CD4-positive, alpha-beta T cell treated with Interleukin-6 at 100 ng/mL for 8 hours (primary cell): Measurements from ENCODE around the gene DTYMK.
A peak's percentile ranks its signal among the peaks of the same experiment; 100 is the strongest.

ENCODE experiments used
- DNase-seq: peaks from one replicate; pipeline ENCODE4 v3.0.0-alpha.2; 2020; ENCODE audit warnings: mixed read lengths, low spot score

The DTYMK gene

DNA sequence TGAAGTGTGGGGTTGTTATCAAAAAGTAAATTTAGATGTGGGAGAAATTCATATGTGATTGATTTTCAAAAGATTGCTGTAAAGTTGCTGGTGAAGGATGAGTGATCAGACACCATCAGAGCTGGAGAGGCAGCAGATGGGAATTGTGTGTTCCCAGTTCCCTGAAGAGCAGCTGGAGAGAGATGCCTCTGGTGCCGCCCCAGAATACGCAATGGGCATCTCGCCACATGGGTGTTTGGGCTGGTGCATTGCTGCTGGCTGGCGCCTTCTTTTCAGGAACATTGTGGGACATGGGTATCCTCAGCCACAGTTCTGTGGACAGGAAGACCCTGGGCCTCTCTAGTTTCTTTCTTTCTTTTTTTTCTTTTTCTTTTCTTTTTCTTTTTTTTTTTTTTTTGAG, 37.2 kb downstream of the DTYMK start:
- no peak for DNase-seq

DNA sequence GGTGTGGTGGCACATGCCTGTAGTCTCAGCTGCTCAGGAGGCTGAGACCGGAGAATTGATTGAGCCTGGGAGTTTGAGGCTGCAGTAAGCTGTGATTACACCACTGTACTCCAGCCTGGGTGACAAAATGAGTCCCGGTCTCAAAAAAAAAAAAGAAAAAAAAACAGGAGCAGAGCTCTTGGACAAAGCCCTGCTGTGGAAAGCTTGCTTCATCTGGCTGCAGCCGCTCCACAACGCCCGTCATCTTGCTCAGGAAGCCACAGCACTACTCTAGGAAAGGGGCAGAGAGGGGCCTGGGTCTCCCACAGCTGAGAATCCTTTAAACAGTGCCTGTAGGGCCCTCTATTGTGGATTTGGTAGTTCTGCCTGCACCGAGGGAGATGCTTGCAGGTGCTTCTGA, 38.2 kb downstream of the DTYMK start:
- no peak for DNase-seq

DNA sequence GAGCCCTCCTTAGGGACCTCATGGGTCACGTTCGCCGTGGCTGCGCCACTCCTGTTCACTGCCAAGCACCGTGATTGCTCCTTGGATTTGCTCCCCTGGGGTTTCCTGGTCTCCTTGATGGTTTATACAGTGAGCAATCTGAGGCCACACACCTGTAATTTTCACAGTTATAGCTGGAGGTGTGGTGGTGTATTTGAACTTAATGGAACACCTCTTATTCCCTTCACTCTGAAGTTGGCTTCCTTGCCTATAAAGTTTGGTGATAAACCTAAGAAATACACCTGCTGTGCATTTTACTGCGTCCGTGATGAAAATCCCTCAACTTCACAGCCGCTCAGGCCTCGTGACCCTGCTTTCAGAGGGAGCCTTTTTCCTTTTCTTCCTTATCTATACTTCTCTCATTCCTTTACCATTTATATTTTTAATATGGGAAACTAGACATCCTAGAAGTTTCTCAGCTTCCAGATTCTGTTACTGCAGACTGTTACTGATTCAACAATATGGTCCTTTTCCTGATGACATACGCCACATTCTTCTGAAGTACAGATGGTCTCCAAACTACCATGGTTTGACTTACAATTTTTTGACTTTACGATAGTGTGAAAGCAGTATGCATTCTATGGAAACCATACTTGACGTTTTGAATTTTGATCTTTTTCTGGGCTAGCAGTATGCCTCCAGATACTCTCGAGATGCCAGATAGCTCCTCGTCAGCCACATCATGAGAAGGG, 40.5 kb downstream of the DTYMK start:
- DNase-seq = no peak

DNA sequence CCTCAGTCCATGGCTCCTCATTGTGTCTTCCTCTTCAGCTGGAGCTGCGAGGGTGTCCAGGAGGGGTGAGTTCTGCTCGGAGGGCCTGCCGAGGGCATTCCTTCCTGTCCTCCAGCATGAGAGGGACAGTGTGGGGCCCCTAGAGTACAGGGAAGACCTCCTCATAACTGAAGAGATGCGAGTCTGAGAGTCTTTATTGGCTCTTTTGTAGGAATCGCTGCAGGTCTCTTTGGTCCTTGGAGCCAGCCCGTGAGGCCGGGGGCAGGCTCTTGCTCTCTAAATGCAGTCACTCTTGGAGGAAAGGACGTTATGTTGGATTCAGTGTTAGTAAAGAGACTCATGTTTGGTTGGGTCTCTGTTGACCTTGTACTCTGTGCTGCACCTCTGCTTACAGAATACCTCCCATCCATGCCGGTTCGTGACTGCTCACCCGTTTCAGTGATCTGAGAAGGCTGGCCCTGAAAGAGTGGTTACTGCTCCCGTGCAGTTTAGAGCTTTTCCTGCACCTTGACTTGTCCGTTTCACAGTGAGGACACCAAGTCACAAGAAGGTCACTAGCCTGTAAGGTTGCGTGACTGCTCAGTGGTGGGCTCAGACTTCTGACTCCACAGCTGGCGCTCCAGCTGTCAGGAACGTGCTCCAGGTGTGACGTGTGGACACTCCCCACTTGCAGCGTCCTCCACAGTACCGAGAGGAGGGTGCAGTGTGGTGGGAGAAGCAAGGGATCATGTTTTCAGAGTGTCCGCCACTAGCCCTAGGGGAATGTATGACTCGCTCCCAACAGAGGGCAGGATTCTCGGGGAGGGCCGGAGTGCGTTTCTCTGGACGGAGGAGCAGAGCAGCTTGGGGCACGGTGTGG, 41.3 kb downstream of the DTYMK start:
- DNase-seq = no peak

DNA sequence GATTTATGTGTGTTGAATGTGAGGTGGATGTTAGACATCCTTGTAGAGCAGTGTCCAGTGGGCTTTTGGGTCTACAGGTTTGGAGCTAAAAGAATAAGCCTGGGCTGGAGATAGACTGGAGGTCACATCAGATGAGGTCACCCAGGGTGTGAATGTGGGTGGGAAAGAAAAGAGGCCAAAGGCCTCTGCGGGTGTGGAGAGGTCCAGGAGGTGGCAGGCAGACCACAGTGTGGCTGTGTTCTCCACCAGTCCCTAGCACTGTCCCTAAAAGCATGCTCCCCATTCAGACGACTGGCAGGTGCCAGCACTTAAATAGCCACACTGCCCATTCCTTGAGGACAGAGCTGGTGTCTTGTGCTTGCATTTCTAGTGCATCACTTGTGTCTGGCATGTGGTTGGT, 45.0 kb downstream of the DTYMK start:
- no peak for DNase-seq

DNA sequence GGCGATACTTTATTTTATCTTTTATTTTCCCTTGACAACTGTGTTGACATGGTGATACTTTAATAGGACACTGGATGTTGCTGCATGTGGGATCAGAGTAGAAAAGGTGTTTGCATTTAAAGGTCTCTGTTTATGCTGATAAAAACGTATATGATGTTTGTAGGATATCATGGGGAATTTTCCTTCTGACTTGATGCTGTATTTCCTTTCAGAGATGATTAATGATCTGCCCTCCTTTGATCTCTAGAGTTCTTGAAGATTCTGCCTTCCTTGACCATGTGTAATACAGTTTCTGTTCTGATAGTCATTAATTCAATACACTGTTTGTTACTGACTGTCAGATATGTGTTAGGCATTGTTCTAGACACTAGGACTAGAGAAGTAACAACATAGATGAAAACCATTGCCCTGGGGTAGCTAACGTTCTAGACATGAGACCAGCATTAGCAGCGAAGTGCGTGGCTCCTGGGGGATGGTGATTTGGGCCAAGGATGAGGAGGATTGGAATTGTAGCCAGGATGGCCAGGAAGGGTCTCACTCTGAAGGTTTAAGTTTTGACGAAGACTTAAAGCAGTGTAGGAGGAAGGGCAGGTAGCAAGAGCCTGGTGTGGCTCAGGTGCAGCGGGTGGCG, 46.3 kb downstream of the DTYMK start:
- DNase-seq = no peak

DNA sequence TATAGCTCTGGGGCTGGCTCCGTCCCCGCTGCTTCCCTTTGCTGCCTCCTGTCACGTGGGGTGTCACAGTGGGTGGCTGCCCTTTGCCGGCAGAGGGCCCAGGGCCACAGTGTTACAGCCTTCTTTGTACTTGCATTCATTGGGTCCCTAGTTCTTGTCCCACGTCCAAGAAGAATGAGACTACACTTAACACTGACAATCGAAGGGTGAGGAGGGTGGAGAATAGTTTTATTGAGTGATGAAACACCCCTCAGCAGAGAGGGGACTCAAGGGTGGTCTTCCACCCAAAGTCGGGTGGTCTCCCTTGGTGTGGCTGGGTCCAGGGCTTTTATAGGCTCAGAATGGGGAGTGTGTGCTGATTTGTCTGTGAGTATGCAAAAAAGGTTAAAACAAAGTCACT, 47.2 kb downstream of the DTYMK start:
- no peak for DNase-seq

DNA sequence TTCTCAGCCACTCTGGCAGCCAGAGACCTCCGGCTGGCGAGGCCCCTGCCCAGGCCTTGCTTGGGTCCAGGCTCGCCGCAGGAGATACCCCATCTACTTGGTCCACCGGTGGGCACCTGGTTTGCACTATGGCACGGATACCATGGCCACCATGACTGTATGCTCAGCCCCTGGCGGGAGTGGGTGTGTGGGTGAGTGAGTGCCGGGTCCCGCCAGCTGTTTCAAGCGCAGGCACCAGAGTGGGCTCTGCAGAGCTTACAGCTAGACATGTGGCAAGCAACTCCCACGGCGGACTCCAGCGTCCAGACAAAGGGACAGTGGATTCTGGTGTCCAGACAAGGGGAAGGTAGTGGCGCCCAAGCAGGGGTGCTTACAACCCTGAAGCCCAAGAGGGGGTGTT, 47.7 kb downstream of the DTYMK start:
- no peak for DNase-seq

DNA sequence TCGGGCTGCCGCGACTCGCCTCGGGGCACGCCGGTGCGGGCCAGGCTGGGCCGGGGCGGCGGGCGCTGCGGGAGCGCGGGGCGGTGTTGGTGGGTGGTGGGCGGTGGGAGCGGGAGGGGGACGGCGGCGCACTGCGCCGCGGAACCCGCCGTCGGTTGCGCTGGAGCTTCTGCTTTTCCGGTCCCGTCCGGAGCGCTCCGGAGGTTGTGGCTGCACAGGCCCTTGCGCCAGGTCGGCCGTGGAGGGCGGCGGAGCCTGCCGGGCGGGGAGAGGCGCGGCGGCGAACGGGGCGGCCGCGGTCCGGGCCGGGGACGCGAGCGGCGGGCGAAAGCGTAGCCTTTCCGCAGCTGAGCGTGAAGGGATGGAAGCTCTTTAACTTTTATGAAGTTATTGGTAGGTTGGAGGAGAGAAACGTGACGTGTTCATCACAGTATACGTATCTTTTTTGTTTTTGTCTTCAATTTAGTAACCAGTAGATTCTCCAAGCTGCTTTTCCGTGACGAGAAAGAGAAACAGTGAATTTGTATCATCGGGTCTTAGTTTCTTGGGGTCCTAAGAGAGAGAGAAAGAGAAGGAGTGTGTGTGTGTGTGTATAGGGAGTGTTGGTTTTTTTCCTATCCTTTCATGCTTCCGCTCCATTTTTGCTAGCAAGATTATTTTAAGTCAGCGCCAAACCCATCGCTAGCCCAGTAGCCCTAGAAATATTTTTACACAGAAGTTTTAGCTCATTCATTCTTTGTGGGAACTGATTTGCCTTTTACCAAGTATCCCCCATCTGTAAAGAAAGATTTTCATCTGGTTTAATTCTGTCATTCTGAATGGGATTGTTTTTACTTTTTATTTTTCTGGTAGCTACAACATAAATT, 48.6 kb downstream of the DTYMK start:
- no peak for DNase-seq

DNA sequence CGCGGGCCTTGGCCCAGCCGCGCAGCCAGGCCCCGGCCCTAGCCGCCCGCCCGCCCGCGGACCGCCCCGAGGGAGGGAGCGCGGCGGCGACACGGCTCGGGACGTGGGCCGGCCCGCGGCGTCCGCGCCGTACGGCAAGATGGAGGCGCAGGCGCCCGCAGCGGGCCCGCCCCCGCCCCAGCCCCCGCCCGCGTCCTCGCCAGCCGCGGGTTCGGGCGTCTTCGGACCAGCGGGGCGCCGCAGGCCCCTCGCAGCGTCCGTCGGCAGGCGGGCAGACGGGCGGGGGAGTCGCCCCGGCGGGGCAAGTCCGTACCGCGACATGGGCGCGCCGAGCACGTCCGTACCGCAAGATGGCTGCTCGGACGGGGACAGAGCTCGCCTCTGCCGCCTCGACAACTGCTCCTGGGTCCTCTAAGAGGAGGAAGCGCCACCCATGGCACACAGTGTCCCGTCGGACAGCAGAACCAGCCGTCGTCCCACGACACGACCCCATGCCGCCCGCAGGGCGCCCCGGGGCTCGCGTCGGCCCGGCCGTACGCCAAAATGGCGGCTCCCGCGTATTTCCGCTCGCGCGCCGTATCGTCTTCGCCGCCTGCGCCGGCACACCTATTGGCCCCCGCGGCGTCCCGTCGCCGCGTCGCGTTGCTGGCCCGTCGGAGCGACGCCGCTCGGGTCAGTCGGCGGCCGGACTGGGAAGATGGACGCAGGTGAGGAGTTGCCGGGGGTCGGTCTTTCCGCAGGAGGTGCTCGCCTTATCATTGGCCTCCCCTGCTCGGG, 49.4 kb downstream of the DTYMK start, which contains the start of the genes ATG4B and THAP4:
TSS of gene ATG4B (plus strand) at position 676 of the 777 bp plus-strand sequence. CDS start at position 698, 22 bp downstream.
TSS of gene THAP4 (minus strand) at position 141 of the 777 bp plus-strand sequence. CDS start 141 bp downstream, outside the sequence.
- peak; percentile 58 for DNase-seq

DNA sequence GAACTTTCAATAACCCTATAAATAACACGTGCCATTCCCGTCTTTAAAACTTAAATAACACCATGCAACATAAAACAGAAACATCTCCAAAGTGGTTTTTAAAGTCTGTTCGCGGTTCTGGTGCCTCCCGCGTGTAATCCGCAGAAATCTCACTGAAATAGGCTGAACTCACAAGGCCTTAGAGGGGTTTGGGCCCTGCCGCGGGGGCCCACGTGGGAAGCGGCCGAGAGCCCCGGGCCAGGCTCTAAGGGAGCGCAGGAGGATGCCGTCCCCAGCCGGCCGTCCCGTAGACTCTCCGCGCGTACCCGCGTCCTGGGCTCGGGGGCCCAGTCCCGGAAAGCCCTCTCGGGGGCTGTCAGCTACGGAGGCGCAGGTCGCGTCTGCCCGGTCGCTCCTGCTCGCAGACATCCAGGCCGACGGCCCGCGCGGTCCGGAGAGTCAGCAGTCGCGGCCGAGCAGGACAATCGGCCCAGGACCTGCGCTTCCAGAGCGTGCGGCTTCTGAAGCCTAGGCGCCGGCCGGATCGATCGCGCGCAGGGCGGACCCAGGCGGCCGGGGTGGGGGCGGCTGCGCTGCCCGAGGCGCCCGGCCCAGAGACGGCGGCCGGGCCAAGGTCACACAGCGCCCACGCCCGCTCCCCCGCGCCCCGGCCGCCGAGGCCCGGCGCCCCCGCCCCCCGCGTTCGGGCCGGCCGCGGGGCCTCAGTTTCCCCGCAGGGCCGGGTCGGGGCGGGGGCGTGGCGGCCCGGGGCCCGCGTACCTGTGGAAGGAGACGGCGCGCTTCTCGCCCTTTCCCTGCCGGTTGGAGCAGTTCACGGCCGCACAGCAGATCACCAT, 50.2 kb downstream of the DTYMK start:
- no peak for DNase-seq

DNA sequence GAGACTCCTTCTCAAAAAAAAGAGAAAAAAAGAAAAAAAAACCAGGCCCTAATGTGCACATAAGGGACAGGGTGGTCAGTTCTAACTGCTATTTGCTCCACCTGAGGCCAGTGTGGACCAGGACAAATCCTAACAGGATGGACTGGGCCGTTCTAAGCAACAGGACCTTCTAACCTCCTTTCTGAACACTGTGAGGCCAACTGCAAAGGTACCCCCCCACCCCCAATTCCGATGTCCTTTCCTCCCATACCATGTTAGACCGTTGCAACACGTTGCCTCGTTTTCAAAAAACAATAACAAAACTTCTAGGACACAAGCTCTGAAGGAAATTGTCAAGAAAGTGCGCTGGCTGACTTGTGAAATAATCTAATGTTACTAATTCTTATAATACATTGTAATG, 50.9 kb downstream of the DTYMK start:
- no peak for DNase-seq

DNA sequence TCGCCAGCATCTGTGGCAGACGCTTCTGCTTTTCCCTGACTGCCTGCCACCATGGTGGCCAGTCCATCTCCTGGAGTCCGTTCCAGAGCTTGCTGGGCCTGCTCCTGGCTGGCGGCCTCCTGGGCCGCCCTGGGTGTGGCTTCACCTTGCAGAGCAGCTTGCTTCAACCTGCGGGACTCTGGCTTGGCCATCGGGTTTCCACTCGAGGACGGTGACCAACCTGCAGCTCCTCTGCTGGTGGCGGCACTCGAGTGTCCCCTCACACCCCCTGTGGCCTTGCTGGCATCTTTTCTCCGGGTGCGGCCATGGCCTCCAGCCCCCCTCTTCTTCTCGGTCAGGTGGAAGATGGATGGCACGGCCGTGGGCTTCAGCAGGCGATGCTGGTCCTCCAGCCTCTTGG, 53.1 kb downstream of the DTYMK start:
- no peak for DNase-seq

DNA sequence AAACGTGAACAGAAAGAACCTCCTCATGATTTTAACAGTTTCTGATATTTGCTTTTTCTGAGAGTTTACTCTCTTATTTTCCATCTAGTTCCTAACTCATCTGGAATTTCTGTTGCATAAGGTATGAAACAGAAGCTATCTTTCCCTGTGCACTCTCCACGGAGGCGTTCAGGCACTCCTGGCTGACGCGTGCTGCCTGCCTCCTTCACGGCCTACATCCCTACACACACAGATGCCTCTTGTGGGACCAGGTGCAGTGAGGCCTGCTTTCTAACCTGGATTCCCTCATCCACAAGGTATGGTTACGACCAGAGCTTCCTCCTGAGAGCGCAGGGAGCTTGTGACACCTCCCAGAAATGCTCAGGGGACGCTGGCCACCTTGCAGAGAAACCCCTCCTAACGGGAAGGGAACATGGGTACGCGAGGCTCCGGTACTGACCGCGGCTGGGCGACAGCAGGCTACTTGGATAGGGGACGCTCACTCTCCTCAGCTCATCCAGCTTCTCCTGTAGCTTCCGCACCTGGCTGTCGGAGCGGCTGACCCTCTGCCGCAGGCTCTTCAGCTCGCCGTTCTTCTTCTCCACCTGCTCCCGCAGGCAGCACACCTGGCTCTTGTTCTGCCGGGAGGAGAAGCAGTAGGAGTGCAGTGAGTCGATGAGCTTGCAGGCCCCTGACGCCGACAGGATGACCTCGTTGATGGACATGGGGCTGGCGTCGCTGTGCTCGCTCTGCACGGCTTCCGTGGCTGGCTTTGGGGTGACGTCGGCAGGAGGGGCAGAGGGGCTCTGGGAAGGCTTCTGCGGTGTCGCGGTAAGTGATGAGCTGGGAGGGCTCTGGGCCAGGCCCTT, 53.9 kb downstream of the DTYMK start:
- no peak for DNase-seq

DNA sequence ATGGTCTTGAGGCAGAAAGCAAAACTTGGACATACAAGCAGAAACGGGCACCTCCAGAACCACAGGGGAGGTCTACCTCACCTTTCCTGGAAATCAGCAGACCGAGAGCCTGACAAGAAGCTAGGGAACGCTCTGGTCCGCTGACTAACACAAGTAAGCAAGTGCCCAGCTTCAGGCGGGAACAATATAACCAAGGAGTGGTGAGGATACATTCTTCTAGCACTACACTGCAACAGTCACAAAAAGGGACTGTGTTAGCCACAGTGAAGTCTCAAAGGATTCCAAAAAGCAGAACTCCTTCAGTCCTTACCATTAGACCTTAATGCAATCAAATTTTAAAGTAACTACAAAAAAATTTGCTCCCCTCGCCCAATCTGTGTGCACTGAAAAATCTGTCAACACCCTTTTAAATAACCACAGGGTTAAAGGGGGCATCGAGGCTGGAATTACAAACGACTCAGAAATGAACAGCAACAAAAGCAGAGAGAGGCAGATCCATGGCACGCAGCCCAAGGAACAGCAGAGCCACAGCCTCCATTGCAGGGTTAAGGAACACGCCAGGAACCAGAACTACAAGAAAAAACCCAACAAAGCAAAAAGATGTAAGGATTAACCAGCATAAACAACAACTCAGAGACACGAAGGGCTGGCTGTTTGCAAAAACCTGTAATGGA, 56.7 kb downstream of the DTYMK start:
- no peak for DNase-seq

DNA sequence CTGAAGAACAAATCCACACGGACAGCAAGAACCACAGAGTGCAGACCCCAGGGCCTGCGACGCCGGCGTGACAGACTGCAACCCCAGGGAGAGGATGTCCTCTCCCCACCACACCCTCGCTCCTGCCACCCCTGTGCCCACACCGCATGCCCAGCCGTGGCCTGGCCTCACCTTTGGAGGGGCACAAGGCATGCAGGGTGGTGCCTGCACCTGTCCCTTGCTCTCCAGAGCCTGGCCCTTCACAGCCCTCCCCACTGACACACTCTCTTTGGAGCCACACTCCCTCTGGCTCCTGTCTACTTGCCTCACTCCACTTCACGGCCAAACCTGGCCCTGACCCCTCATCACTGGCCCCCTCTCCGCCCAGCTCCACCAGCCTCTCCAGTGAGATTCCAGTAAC, 58.9 kb downstream of the DTYMK start:
- DNase-seq = no peak
